ENCODE data around the gene NIP7.
"Not testable (repeated sequence)": the region's sequence is repeated elsewhere in the genome, so short reads cannot be mapped to it uniquely, and the experiment has no call there.

The NIP7 gene

DNA sequence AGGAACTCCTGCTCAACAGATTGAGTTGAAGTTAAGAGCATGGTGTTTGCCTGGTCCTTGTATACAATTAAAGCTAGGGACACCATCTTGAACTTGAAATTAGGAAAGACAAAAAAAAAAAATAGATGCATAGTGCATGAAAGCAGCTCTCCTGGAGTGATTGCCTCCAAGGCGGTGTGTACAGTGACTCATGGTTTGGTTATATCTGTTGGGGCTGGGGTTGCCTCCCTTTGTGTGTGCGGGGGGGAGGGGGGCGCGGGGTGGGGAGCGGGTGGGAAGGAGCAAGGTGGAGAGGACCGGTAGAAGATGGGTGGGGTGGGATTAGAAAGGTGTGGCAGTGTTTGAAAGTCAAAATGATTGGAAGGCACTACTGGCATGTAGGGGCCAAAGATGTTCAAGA, 8.7 kb downstream of the NIP7 start:
- DNase-seq: no peak

DNA sequence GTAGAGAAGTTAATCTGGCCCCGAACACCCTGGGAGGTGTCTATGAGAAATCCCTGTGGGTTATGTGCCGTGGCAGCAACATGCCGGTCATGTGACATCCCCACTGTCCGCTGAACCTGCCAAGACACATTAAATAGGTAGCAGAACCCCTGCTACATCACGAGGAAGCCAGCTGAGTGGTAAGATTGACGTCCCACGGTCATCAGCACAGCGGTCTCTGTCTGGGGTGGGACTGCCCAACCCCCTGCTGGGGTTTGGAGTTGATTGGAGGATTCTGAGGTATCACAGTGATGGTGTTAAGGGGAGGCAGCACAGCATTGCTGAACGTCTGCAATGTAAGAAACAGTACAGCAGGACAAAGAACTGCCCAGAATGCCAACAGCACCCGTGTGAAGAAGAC, 10.0 kb downstream of the NIP7 start:
- no peak for DNase-seq

DNA sequence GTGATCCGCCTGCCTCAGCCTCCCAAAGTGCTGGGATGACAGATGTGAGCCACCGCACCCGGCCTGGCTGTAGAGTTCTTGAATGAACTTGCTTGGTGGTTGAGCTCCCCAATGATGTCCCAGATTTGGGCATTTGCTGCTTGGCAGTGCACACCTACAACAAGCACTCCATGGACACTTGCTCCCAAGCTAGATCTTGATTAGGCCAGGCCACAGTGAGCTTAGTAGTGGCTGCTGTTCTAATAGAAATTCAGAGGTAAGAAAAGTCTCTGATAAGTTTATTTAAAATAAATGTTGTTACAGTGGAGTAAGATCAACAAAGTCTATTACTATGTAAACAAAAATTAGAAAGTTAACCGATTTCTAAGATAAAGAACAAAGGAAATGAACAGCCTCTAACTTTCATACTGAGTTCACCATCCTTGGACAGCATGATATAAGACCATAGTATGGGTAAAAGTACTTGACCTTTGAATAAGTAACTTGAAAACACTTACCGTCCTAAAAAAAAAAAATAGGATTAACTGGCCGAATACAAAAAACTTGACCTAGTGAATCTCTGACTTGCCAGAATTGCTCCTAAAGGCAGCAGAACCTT, 11.1 kb downstream of the NIP7 start:
- no peak for DNase-seq

DNA sequence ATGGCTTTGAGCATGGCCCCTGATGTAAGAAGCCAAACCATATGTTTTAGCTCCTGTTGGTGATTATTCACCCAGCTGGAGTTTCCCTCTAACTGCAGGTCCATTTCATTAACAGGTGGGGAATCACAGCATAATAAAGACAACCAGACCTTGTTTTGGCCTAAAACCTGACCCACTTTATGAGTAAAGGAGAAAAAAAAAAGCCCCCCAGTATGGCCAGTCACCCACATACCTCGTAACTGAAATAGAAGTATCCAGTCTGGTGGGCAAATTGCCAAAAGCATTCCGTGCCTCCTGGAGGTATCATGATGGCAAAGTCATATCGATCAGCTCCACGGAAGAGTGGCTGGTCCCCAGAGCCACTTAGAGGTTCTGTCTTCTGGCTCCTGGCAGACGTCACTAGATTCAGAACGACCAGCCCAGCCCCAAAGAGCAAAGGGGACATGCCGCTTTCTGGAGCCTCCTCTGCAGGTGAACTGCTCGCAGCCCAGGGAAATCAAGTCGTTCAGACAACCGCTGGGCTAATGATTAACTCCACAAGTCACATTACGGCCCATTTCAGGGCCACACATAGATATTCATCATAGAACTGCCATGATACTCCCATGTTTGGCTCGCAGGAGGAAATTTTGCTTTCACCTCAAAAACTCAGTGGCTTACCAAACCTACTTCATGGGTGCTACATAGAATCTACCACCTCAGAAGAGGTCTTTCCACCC, 11.9 kb downstream of the NIP7 start, which contains the start of gene TMED6:
Gene TMED6, minus strand, starts transcription at position 478 of the 719 bp plus-strand sequence. Its CDS starts 33 bp downstream, at position 445.
- no peak for DNase-seq

DNA sequence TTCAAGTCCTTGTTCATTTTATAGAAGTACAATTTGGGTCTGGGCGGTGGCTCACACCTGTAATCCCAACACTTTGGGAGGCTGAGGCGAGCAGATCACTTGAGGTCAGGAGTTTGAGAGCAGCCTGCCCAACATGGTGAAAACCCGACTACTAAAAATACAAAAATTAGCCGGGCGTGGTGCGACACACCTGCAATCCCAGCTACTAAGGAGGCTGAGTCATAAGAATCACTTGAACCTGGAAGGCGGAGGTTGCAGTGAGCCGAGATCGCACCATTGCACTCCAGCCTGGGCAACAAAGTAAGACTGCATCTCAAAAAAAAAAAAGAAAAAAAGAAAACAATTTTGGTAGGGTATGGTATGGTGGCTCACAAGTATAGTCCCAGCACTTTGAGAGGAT, 20.5 kb downstream of the NIP7 start:
- DNase-seq: not testable (repeated sequence)

DNA sequence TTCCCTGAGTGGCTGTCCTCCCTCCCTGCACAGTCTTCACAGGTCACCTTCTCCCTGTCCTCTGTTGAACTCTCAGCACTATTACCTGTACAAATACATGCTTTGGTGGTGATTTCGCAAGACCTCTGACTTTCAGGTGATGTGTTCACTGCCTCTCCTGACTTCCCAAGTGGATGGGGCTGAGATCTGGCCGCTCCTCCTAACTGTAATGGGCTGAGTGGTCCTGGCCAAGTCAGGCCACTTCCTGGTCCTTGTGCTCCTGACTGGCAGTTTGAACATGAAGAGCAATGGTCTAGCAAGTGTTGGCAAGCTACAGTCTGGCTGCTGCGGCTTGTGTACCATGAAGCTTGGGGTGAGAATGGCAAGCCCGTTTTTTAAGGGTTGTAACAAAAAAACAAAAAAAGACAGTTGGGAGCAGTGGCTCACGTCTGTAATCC, 23.7 kb downstream of the NIP7 start:
- DNase-seq: no peak

DNA sequence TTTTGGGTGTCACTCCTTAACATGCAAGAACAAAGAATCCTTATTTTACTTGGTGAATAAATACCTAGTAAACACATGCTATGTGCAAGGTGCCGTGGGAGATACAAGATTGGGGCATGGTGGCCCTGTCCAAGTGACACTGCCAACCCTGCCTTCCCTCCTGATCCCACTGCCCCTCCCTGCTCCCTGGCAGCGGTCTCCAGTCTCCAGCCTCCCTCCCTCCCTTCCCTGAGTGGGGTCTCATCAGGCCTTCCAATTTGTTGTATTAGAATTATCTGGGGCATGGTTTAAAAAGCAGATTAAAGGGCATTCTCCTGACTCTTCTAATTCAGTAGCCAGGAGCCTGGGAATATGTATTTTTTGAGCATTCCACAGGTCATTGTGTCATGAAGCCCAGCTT, 24.5 kb downstream of the NIP7 start:
- DNase-seq: no peak

DNA sequence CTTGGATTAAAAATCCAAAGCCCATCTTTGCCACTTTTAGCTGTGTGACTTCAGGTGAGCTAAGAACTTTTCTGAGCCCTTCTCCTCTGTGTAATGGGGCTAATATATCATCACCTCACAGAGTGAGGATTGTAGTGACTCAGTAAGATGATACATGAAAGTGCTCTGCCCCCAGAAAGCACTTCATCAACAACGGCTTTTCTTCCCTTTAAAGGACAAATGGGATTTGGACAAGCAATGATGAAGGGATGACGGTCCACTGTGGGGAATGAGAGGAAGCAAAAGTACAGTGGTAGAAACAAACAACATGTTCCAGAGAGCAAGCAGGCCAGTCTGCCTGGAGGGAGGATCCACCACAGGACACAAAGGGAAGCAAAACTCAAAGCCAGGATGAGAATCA, 26.3 kb downstream of the NIP7 start:
- no peak for DNase-seq

DNA sequence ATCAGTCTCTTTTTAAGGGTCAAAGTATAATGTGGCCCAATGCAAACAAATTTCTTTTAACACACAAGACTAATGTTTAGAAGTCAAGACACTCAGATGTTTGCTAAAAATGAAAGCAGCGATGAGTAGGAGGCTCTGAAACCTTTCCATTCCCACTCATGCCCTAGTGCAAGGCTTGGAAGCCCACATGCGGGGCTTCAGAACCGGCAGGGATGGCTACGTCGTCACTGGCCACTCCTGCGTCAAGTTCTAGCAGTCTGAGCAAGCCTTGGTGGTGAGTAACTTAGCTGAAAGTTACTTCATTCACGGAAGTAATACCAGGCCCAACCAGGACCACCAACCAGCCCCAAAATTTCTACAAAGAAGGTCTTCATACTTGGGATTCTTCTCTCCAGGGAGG, 26.9 kb downstream of the NIP7 start:
- DNase-seq: no peak

DNA sequence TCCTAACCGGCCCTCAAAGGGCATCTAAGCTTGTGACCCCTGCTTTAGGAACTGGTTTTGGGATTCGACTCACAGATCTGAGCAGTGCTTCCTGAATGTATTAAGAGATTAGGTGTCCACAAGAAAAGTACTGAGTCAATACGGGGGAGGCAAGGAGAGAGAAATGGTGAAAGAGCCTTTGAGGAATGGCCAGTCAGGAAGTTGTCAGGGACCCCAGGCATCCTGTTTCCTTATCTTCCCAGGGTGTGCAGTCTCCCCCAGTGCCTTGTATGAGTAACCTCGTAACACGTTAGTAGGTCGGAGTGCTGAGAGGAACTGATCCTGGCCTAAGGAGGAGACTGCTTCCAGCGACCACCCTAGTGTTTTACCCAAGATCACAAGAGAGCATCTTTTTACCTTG, 28.4 kb downstream of the NIP7 start:
- DNase-seq: no peak

DNA sequence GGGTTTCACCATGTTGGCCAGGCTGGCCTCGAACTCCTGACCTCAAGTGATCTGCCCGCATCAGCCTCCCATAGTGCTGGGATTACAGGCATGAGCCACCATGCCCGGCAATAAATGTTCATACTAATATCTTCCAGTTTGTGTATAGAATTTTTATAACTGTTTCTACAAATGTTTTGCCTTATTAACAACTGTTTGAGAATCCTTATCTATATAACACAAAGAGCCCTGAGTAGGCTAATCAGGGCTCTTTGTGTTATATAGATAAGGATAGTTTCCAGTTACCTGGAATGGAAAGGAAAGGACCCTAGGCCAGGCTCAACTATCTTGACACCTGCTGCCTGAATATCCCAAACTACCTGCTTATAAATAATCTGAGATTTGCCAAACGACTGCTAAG, 29.3 kb downstream of the NIP7 start:
- DNase-seq: no peak

DNA sequence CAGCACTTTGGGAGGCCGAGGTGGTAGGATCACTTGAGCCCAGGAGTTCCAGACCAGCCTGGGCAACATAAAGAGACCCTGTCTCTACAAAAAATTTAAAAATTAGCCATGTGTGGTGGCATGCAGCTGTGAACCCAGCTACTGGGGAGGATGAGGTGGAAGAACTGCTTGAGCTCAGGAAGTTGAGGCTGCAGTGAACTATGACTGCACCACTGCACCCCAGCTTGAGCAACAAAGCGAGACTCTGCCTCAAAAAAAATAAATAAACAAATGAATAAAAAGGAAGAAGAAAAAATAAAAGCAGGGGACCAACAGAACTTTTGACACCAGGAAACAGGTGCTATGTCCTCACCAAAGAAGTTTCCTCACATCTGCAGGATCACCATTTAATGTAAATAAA, 32.0 kb downstream of the NIP7 start:
- DNase-seq: no peak

DNA sequence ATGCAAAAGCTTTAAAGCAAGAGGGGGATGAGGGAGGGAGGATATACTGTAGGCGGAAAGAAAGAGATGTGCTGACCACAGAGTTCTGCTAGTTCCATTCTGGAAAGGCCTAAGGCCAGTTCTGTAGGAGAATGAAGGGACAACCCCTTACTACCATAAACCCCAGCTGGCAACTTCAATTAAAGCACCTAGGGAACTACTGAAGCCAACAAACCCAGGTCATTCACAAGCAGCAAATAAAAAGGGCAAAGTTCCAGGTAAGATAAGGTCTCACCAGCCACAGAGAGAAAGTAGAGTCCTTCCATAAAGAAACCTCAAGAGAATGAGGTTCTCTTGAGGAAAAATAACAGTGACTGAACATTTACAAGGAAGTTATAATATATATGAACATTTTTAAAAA, 33.4 kb downstream of the NIP7 start:
- DNase-seq: no peak

DNA sequence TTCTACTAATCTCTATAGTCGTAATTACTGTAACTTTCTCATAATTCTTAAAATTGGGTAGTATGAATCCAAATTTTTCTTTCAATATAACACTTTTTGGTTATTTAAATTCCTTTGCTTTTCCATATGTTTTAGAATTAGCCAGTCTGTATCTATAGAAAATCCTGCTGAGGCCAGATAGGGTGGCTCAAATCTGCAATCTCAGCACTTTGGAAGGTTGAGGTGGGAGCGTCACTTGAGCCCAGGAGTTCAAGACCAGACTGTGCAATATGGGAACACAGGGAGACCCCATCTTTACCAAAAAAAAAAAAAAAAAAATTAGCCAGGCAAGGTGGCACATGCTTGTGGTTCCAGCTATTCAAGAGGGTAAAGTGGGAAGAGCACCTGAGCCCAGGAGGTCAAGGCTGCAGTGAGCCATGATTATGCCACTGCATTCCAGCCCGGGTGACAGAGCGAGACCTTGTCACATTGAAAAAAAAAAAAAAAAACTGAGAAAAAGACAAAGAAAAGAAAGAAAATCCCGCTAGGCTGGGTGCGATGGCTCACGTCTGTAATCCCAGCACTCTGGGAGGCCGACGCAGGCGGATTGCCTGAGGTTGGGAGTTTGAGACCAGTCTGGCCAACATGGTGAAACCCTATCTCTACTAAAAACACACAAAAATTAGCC, 37.0 kb downstream of the NIP7 start:
- DNase-seq: no peak

DNA sequence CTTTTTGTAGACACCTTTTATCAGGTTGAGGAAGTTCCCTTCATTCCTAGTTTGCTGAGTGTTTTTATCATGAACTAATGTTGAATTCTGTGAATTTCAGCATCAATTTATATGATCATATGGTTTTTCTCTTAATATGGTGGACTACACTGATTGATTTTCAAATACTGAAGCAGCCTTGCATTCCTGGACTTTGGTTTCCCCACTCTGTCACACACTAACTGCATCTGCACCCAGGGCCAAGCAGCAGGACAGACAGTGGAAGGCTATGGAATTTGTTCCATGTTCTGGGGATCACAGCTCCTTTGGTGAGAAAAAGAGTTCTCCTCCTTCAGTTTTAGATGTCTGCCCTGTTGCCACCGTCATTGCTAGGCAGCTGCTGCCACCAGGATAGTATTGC, 38.5 kb downstream of the NIP7 start:
- DNase-seq: no peak

DNA sequence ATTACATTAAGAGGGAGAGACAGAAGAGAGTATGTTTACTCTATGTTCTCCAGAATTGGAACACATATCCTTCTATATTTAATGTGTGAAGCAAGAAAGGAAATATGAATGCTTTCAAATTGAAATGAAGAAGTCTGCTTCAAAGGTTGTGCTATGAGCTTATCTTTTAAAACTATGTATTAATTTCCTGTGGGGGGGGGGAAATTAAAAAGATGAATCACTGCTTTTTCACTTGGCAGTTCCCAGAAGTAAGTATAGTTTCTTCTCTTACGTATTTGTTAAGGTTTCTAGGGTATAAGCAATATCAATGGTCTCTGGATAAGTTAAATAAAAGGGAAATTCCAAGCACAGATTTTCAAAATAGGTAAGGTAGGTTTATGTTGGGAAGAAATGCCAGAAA, 39.2 kb downstream of the NIP7 start:
- no peak for DNase-seq

DNA sequence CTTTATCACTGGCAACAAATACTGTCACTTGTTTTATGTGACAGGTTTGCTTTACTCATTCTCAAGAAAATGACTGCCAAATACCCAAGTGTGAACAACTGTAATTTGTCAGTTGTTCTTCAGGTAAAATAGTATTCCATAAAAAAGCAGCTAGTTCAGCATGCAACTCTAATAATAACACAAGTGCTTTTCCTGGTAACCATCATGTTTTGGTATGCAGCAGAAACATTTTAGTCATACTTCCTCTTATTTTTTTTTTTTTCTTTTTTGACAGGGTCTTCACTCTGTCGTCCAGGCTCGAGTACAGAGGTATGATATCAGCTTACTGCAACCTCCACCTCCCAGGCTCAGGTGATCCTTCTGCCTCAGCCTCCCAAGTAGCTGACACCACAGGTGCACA, 41.7 kb downstream of the NIP7 start:
- DNase-seq: no peak

DNA sequence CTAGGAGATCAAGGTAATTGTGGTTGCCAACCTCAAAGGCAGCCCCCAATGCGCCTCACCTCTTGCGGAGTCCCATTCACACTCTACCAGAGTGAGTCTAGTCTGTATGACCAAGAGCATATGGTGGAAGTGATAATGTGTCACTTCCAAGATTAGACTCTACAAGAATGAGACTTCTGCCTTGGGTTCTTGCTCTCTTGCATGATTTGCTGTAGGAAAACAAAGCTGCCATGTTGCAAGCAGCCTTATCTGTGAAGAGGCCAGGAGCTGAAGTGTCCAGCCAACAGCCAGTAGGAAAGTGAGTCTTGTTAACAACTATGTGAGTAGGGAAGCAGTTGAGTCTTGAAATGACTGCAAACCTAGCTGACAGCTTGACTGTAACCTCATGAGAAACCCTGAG, 42.8 kb downstream of the NIP7 start:
- DNase-seq: no peak

DNA sequence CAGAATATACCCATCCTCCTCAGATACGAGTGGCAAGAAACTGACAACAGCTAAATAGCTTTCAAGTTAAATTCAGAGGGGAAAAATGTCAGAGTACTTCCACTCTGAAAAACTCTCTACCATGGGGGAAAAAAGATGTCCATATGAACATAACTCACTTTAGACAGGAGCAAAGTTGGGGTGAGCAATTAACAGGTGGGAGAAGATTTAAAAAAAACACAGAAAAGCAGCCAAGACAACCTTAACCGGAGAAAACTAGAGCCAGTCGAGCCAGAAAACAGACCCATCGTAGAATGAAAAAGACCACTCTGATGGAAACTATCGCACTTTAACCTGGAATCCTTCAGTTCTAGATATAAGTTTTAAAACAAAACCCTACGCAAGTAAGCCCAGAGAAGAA, 45.4 kb downstream of the NIP7 start:
- no peak for DNase-seq

DNA sequence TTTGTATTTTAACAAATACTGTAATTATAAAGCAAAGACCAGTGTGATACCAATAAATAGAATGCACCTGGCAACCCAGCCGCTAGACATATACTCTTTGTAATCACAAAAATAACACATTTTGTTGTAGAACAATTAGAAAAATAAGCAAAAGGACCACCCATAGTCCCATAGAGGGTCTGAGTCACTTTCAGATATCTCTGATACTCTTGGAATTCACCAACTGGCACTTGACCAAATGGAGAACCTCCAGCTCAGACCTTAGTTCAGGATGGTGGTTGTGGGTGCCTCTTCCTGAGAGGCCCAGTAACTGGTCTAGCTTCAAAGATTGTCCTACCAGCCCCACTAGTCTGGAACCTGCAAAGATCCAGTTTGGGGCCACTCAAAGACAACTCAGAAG, 47.0 kb downstream of the NIP7 start:
- DNase-seq: no peak

Data from amniotic stem cell (primary cell).